ENCODE measurements around the gene RGS3. TPM values are rescaled to one million over a fixed set of nuclear protein-coding genes. Genes with fewer than 3 reads are reported as not detected.

RGS3 gene
- total and polyA plus RNA-seq, 2 of the 13 experiments (the other 11 are each of a cell fraction or from before 2014, with no cell fraction given): 17.1 to 28.8 TPM

- TF ChIP-seq KIAA2018 (CRISPR knock-in tag; IDR thresholded peaks at IDR 0.05; ENCODE audit: borderline replicate concordance): no peak
- TF ChIP-seq MIXL1 (CRISPR knock-in tag; IDR thresholded peaks at IDR 0.05): 0 out of 2 replicates have a peak, but pooled peaks have one; percentile 16
- TF ChIP-seq ZBED4 (CRISPR knock-in tag; IDR thresholded peaks at IDR 0.05; ENCODE audit: borderline replicate concordance): peak; percentile 61; the same call in 1 of the 2 replicates
- peak; percentile 42; the same call in 1 of the 2 replicates for TF ChIP-seq HES4 (CRISPR knock-in tag; IDR thresholded peaks at IDR 0.05; ENCODE audit: borderline replicate concordance)
- no peak for TF ChIP-seq MBD4 (IDR thresholded peaks at IDR 0.05; ENCODE audit: borderline replicate concordance, low read length)
- no peak for TF ChIP-seq ZFP82 (CRISPR knock-in tag; IDR thresholded peaks at IDR 0.05; ENCODE audit: borderline replicate concordance)
- TF ChIP-seq ZNF501 (CRISPR knock-in tag; IDR thresholded peaks at IDR 0.05): peak; percentile 38; the same call in 1 of the 2 replicates
- no peak for TF ChIP-seq RBM39 (IDR thresholded peaks at IDR 0.05; ENCODE audit: low read depth, low read length, poor library complexity, severe bottlenecking)
- 0 out of 2 replicates have a peak, but pooled peaks have one; percentile 36 for TF ChIP-seq MXD3 (CRISPR knock-in tag; IDR thresholded peaks at IDR 0.05)
- peak; percentile 84 for TF ChIP-seq PHF21A (CRISPR knock-in tag; IDR thresholded peaks at IDR 0.05)
- 0 out of 2 replicates have a peak, but pooled peaks have one; percentile 41 for TF ChIP-seq ZMAT3 (CRISPR knock-in tag; conservative IDR thresholded peaks at IDR 0.05)
Observed at GRCh38 chr9:113558632-113559502, 95.3 kb downstream of the RGS3 start (continued).
